Measurements from ENCODE around the gene CNTLN.

DNA sequence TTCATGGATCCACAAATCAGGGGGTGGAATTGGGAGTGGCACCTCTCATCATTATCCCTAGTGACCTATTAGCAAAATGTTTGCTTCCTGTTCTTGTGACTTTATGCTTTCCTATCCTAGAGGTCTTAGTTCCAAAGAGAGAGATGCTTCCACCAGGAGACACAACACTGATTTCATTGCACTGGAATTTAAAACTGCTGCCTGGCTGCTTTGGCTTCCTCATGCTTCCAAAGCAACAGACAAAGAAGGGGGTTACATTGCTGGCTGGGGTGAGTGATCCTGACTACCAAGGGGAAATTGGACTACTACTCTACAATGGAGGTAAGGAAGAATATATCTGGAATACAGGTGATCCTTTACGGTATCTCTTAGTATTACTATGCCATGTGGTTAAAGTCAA lies 374.9 kb downstream of the CNTLN start:
- no peak for TF ChIP-seq POLR2A (IDR thresholded peaks at IDR 0.05)
- TF ChIP-seq, protein P1, sequence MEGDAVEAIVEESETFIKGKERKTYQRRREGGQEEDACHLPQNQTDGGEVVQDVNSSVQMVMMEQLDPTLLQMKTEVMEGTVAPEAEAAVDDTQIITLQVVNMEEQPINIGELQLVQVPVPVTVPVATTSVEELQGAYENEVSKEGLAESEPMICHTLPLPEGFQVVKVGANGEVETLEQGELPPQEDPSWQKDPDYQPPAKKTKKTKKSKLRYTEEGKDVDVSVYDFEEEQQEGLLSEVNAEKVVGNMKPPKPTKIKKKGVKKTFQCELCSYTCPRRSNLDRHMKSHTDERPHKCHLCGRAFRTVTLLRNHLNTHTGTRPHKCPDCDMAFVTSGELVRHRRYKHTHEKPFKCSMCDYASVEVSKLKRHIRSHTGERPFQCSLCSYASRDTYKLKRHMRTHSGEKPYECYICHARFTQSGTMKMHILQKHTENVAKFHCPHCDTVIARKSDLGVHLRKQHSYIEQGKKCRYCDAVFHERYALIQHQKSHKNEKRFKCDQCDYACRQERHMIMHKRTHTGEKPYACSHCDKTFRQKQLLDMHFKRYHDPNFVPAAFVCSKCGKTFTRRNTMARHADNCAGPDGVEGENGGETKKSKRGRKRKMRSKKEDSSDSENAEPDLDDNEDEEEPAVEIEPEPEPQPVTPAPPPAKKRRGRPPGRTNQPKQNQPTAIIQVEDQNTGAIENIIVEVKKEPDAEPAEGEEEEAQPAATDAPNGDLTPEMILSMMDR (IDR thresholded peaks at IDR 0.05), result no peak
